Left lobe of liver (tissue), 2 donors: ENCODE data around the gene TRIM26. TPM values are rescaled to one million over a fixed set of nuclear protein-coding genes. Genes with fewer than 3 reads are reported as not detected.
A peak's percentile ranks its signal among the peaks of the same experiment; 100 is the strongest.
"Not testable (repeated sequence)": the region's sequence is repeated elsewhere in the genome, so short reads cannot be mapped to it uniquely, and the experiment has no call there.

Source experiments
- ATAC-seq: fragments of 200-7000 bp; cut with Tn5 transposase; one replicate; pipeline ENCODE4 v1.9.1; 2020; ENCODE audit warnings: mild to moderate bottlenecking, moderate library complexity
- DNase-seq: peaks from one replicate; pipeline ENCODE4 v3.0.0-alpha.2; 2020; ENCODE audit warnings: low spot score
- total RNA-seq: library from RNA; stranded (reverse); gene quantifications from one replicate; pipeline ENCODE4 v1.2.1, GENCODE V29; 2021
- donor health status: DM: no; HTN: no; CAD: no; lungs with moderate emphysema.
- donor health status: DM: no; HTN: yes; CAD: no.

Gene TRIM26
- total RNA-seq, 1 donor from 2014 or later, result 47.2 TPM

GRCh38 chr6:30171677-30172471, 41.3 kb downstream of the TRIM26 start:
- no peak for DNase-seq
- no peak for ATAC-seq

- DNase-seq, result no peak
Measured at GRCh38 chr6:30169658-30170614, 43.3 kb downstream of the TRIM26 start.

GRCh38 chr6:30168741-30169140, 44.5 kb downstream of the TRIM26 start:
- DNase-seq (no peak), ATAC-seq (no peak)

More at GRCh38 chr6:30169658-30170614, 43.3 kb downstream of the TRIM26 start:
- ATAC-seq, result peak; percentile 95

- DNase-seq (no peak), ATAC-seq (no peak)
Measured at GRCh38 chr6:30167101-30167500, 46.1 kb downstream of the TRIM26 start.

GRCh38 chr6:30165238-30165637, 48.0 kb downstream of the TRIM26 start:
- ATAC-seq, DNase-seq: not testable (repeated sequence)

- no peak for ATAC-seq
- DNase-seq, result no peak
Measured at GRCh38 chr6:30164714-30165113, 48.5 kb downstream of the TRIM26 start.

- ATAC-seq, result peak; percentile 16
Measured at GRCh38 chr6:30163918-30164654, 49.1 kb downstream of the TRIM26 start.

GRCh38 chr6:30163090-30163917, 49.9 kb downstream of the TRIM26 start, which contains the start of gene TRIM15:
Gene TRIM15 (plus strand): TSS chr6:30163546. CDS start chr6:30163685, 139 bp downstream.
- ATAC-seq, result peak; percentile 91
- DNase-seq, result peak; percentile 87

More at GRCh38 chr6:30163918-30164654, 49.1 kb downstream of the TRIM26 start:
- DNase-seq, result no peak

- DNase-seq, result no peak
- ATAC-seq, result no peak
Measured at GRCh38 chr6:30162265-30163089, 50.7 kb downstream of the TRIM26 start.

GRCh38 chr6:30160785-30161531, 52.2 kb downstream of the TRIM26 start, which contains the start of gene TRIM10:
Gene TRIM10 (minus strand): TSS chr6:30161211. CDS start chr6:30160858, 353 bp downstream.
- no peak for DNase-seq
- ATAC-seq, result no peak

- ATAC-seq (no peak), DNase-seq (no peak)
Measured at GRCh38 chr6:30160008-30160784, 53.0 kb downstream of the TRIM26 start.

GRCh38 chr6:30158475-30159040, 54.6 kb downstream of the TRIM26 start:
- no peak for ATAC-seq

GRCh38 chr6:30157999-30158398, 55.2 kb downstream of the TRIM26 start:
- ATAC-seq, result no peak
- DNase-seq, result no peak

More at GRCh38 chr6:30158475-30159040, 54.6 kb downstream of the TRIM26 start:
- no peak for DNase-seq

GRCh38 chr6:30157581-30157980, 55.6 kb downstream of the TRIM26 start:
- no peak for ATAC-seq
- no peak for DNase-seq

- DNase-seq (no peak), ATAC-seq (no peak)
Measured at GRCh38 chr6:30156774-30157173, 56.4 kb downstream of the TRIM26 start.

- ATAC-seq, result peak; percentile 63
Measured at GRCh38 chr6:30156262-30156599, 57.0 kb downstream of the TRIM26 start.

More at GRCh38 chr6:30156262-30156599, 57.0 kb downstream of the TRIM26 start:
- no peak for DNase-seq
